IgD-negative memory B cell (primary cell): ENCODE measurements around the gene OR2B6. TPM values are rescaled to one million over a fixed set of nuclear protein-coding genes. Genes with fewer than 3 reads are reported as not detected.

Experiments
- H3K27ac Mint-ChIP-seq, 3 donors: one replicate each; pipeline ENCODE4 v1.8.0; 2020 to 2022; ENCODE audit warnings: mild to moderate bottlenecking in 3 of 3, mixed read lengths in 3 of 3, moderate library complexity in 1 of 3
- H3K27me3 Mint-ChIP-seq: one replicate; pipeline ENCODE4 v1.8.0; 2021; ENCODE audit warnings: mixed read lengths
- H3K36me3 Mint-ChIP-seq: one replicate; pipeline ENCODE4 v1.8.0; 2020; ENCODE audit warnings: mild to moderate bottlenecking, mixed read lengths
- H3K4me1 Mint-ChIP-seq, 3 donors: one replicate each; pipeline ENCODE4 v1.8.0; 2020 to 2022; ENCODE audit warnings: mixed read lengths in 3 of 3, mild to moderate bottlenecking in 1 of 3
- H3K4me3 Mint-ChIP-seq, 4 donors: one replicate each; pipeline ENCODE4 v1.8.0; 2020 to 2022; ENCODE audit warnings: mild to moderate bottlenecking in 4 of 4, mixed read lengths in 4 of 4, moderate library complexity in 3 of 4
- H3K9me3 Mint-ChIP-seq, 3 donors: one replicate each; pipeline ENCODE4 v1.8.0; 2020 to 2021; ENCODE audit warnings: mixed read lengths in 3 of 3, mild to moderate bottlenecking in 1 of 3
- polyA plus RNA-seq: library from polyadenylated mRNA; unstranded; fragments of 300-500 nt; fragmentation: Illumina TruSeq; gene quantifications from one replicate; pipeline ENCODE4 v1.2.3, GENCODE V29; 2021

The OR2B6 gene
- polyA plus RNA-seq, 1 donor from 2014 or later, result not detected

GRCh38 chr6:27970444-27970843 lies 13.4 kb downstream of the OR2B6 start:
- Mint-ChIP-seq H3K9me3 (peaks cover 4 to 11% (median 9%) of the 10 kb centered on the region in 3 donors), H3K36me3 (no peaks in the 10 kb centered on the region), H3K27me3 (no peaks in the 10 kb centered on the region), H3K4me1 (peaks cover 12 to 19% (median 14%) of the 10 kb centered on the region in 3 donors), H3K4me3 (no peak overlapping the region), H3K27ac (no peak overlapping the region)

- Mint-ChIP-seq H3K4me1 (peaks cover 2 to 6% (median 4%) of the 10 kb centered on the region in 3 donors), H3K4me3 (no peak overlapping the region)
Measured at GRCh38 chr6:27972750-27973149, 15.7 kb downstream of the OR2B6 start.

GRCh38 chr6:27977387-27977786 lies 20.3 kb downstream of the OR2B6 start:
- no peak overlapping the region for H3K27ac Mint-ChIP-seq
- no peaks in the 10 kb centered on the region for H3K27me3 Mint-ChIP-seq

More at GRCh38 chr6:27972750-27973149, 15.7 kb downstream of the OR2B6 start:
- Mint-ChIP-seq H3K27me3 (no peaks in the 10 kb centered on the region), H3K36me3 (no peaks in the 10 kb centered on the region), H3K27ac (no peak overlapping the region), H3K9me3 (peaks cover 3 to 11% (median 4%) of the 10 kb centered on the region in 3 donors)

GRCh38 chr6:27978705-27979104 lies 21.7 kb downstream of the OR2B6 start:
- Mint-ChIP-seq H3K9me3 (peaks cover 0 to under 1% (median 0%) of the 10 kb centered on the region in 3 donors), H3K27me3 (no peaks in the 10 kb centered on the region), H3K27ac (no peak overlapping the region), H3K4me1 (peaks cover 0 to 6% (median 4%) of the 10 kb centered on the region in 3 donors), H3K36me3 (no peaks in the 10 kb centered on the region), H3K4me3 (no peak overlapping the region)

More at GRCh38 chr6:27977387-27977786, 20.3 kb downstream of the OR2B6 start:
- Mint-ChIP-seq H3K9me3 (no peaks in the 10 kb centered on the region), H3K4me1 (peaks cover 0 to 6% (median 4%) of the 10 kb centered on the region in 3 donors), H3K36me3 (no peaks in the 10 kb centered on the region), H3K4me3 (no peak overlapping the region)

DNA sequence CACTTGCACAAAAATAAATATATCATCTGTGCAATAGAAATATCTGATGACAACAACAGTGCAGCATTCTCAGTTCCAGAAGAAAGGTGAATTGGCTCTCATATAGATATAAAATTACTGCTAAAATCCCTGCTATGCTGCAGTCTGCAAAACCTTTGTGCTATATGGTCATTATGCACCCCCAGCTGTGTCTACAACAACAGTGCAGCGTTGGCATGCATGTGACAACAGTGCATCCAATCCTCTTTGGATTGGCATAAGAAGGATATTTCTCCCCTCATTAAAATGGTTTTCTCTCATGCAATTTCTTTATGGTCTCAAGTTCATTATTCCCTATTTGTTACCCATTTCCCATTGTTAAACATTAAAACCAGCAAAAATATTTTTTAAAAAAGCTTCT lies 23.1 kb downstream of the OR2B6 start:
- Mint-ChIP-seq H3K27ac (no peak overlapping the region), H3K27me3 (no peaks in the 10 kb centered on the region), H3K4me1 (peaks cover 0 to 3% (median 1%) of the 10 kb centered on the region in 3 donors), H3K36me3 (no peaks in the 10 kb centered on the region), H3K4me3 (no peak overlapping the region), H3K9me3 (peaks cover 0 to 2% (median 0%) of the 10 kb centered on the region in 3 donors)

DNA sequence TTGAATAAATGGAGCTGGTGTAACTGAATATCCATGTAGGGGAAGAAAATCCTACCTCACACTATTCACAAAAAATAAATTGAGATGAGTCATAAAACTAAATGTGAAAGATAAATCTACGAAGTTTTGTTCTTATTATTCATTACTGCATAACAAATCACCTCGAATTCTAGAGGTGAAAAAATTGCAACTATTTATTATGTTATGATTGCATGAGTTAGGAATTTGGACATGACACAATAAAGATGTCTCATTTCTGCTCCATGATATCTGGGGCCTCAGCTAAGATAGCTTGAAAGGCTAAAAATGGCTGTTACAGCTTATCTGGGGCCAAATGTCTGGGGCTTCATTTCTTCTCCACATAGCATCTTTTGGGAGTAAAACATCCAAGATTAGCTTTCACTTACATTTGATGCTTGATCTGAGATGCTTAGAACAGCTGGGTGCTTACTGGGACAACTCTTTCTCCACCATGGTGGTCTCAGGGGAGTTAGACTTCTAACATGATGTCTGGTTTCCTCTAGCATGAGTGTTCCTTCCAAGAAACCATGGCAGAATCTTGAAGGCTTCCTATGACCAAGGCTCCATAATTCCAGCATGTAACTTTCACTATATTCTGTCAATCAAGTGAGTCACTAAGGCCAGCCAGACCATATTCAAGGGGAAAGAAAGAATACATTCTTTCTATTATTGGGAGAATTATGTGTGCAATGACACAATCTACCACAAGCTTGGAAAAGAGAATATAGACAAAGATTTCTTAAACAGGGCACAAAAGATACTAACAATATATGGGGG lies 30.1 kb downstream of the OR2B6 start:
- Mint-ChIP-seq H3K27me3 (peaks cover 9% of the 10 kb centered on the region), H3K9me3 (peaks cover 0 to 2% (median 0%) of the 10 kb centered on the region in 3 donors), H3K36me3 (no peaks in the 10 kb centered on the region), H3K4me1 (no peaks in the 10 kb centered on the region), H3K4me3 (no peak overlapping the region), H3K27ac (no peak overlapping the region)

DNA sequence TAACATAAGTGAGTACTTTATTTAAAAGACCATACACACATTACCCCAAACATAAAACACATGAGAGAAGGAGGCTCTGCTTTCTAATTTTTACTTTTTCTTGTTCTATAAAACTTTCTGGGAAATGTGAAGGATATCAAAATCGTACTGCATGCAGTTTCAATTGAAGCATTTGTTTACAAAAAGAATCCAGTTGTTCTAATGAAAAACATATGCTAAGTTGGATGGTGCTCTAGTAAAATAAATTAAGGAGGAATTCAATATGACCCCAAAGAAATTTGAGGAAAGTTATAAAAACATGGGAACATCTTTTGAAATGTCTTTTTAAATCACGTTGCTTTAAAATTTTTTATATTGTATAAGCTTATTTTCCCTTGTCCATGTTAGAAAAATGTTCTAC lies 37.6 kb downstream of the OR2B6 start:
- Mint-ChIP-seq H3K9me3 (no peaks in the 10 kb centered on the region), H3K27ac (no peak overlapping the region), H3K36me3 (no peaks in the 10 kb centered on the region), H3K4me1 (no peaks in the 10 kb centered on the region), H3K4me3 (no peak overlapping the region), H3K27me3 (peaks cover 9% of the 10 kb centered on the region)

DNA sequence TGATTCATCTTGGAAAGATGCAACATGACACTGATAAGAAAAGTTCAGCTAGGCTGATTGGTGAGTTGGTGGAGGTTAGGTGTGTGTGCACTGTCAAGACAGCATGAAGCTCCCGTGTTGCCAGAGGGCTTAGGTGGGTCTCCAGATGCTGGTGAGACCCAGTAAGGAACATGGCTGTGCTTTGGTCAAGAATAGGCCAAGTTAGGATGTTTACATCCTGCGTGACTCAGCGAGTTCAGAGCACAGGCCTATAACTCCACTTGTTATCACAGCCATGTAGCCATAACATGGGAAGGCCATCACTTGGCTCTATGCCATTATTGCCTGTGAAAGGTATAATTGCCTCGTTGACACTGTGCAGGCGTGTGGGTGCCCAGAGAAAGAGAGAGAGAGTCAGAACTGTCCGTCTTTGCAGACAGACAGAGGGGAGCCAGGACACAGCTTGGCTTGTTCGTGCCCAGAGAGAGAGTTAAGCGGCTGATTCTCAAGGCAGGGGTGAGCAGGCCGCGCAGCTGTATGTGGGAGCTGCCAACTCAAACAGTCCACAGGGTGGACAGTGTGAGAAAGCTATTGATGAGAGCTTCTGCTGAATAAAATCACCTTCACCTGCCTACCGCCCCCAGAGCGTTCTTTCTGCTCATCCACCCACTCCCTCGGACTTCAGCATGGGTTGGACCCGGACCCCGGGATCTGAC lies 43.5 kb downstream of the OR2B6 start:
- no peaks in the 10 kb centered on the region for H3K9me3 Mint-ChIP-seq
- peaks cover 3% of the 10 kb centered on the region for H3K36me3 Mint-ChIP-seq
- H3K4me1 Mint-ChIP-seq, result peaks cover 0 to 4% (median 0%) of the 10 kb centered on the region in 3 donors
- H3K27me3 Mint-ChIP-seq, result peaks cover 2% of the 10 kb centered on the region
- H3K4me3 Mint-ChIP-seq, result peak overlapping the region in 1 of 4 donors; percentile 17
- H3K27ac Mint-ChIP-seq, result no peak overlapping the region

GRCh38 chr6:28001351-28001750 lies 44.3 kb downstream of the OR2B6 start:
- Mint-ChIP-seq H3K27me3 (peaks cover 2% of the 10 kb centered on the region), H3K27ac (no peak overlapping the region), H3K4me3 (no peak overlapping the region), H3K36me3 (peaks cover 3% of the 10 kb centered on the region), H3K4me1 (peaks cover 0 to 4% (median 0%) of the 10 kb centered on the region in 3 donors), H3K9me3 (peaks cover 0 to 2% (median 0%) of the 10 kb centered on the region in 3 donors)

DNA sequence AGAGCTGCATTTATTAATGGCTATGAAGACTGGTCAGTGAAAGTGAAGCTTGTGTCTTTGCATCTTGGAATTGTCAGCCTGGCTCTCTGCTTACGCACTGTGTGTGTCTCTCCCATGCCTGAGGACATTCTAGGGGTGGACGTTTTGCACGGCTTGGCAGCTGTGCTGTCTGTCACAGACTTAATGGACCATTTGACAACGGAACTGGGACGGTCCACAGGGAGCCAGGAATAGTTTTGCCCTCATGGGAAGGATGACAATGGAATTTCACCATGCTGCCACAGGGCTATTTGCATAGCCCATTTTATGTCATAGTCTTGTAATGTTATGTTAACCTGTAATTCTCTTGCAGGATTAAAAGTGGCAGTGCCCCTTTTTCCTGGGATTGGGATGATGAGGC lies 44.7 kb downstream of the OR2B6 start:
- H3K36me3 Mint-ChIP-seq, result peaks cover 3% of the 10 kb centered on the region
- H3K4me1 Mint-ChIP-seq, result peaks cover 0 to 4% (median 0%) of the 10 kb centered on the region in 3 donors
- H3K27me3 Mint-ChIP-seq, result peaks cover 2% of the 10 kb centered on the region
- peaks cover 0 to 2% (median 0%) of the 10 kb centered on the region in 3 donors for H3K9me3 Mint-ChIP-seq
- no peak overlapping the region for H3K4me3 Mint-ChIP-seq
- H3K27ac Mint-ChIP-seq, result no peak overlapping the region

DNA sequence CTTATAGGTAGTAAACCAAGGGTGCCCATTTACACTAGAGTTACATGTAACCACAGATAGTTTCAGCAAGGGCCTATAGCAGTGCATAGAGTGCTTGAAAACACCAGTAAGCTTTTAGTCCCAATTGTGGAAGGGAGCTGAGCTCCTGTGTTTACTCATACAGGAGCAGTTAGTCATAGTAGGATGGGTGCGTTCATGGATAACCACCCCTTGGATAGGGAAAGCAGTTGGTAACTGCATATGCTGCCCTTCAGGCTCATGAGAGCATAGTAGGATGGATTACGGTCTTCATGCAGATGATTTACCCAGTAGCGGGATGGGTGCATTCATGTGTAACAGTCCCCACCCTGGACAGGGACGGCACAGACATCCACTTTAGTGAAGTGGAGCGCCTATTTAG lies 45.1 kb downstream of the OR2B6 start:
- H3K27me3 Mint-ChIP-seq, result peaks cover 2% of the 10 kb centered on the region

GRCh38 chr6:28003059-28003458 lies 46.0 kb downstream of the OR2B6 start:
- H3K4me1 Mint-ChIP-seq, result peaks cover 3 to 5% (median 4%) of the 10 kb centered on the region in 3 donors
- H3K36me3 Mint-ChIP-seq, result peaks cover 3% of the 10 kb centered on the region
- H3K4me3 Mint-ChIP-seq, result no peak overlapping the region
- H3K27ac Mint-ChIP-seq, result no peak overlapping the region
- peaks cover 0 to 2% (median 0%) of the 10 kb centered on the region in 3 donors for H3K9me3 Mint-ChIP-seq
- H3K27me3 Mint-ChIP-seq, result peaks cover 2% of the 10 kb centered on the region

More for the DNA sequence above, 45.1 kb downstream of the OR2B6 start:
- H3K27ac Mint-ChIP-seq, result no peak overlapping the region
- H3K36me3 Mint-ChIP-seq, result peaks cover 3% of the 10 kb centered on the region
- H3K9me3 Mint-ChIP-seq, result peaks cover 0 to 2% (median 0%) of the 10 kb centered on the region in 3 donors
- H3K4me3 Mint-ChIP-seq, result no peak overlapping the region
- H3K4me1 Mint-ChIP-seq, result peaks cover 0 to 4% (median 0%) of the 10 kb centered on the region in 3 donors

- H3K27ac Mint-ChIP-seq, result no peak overlapping the region
- peaks cover 2% of the 10 kb centered on the region for H3K27me3 Mint-ChIP-seq
- H3K36me3 Mint-ChIP-seq, result peaks cover 3% of the 10 kb centered on the region
- peaks cover 9 to 11% (median 10%) of the 10 kb centered on the region in 3 donors for H3K4me1 Mint-ChIP-seq
- peaks cover under 1 to 4% (median 2%) of the 10 kb centered on the region in 3 donors for H3K9me3 Mint-ChIP-seq
- H3K4me3 Mint-ChIP-seq, result no peak overlapping the region
Measured at GRCh38 chr6:28003661-28004060, 46.6 kb downstream of the OR2B6 start.

GRCh38 chr6:28004350-28005151 lies 47.5 kb downstream of the OR2B6 start:
- Mint-ChIP-seq H3K27ac (no peak overlapping the region), H3K36me3 (peaks cover 3% of the 10 kb centered on the region), H3K4me3 (no peak overlapping the region), H3K4me1 (peaks cover 9 to 15% (median 14%) of the 10 kb centered on the region in 3 donors), H3K27me3 (peaks cover 2% of the 10 kb centered on the region), H3K9me3 (peaks cover 3 to 9% (median 4%) of the 10 kb centered on the region in 3 donors)
